Upper lobe of right lung (tissue), 1 donor: ENCODE measurements around the gene LAMA3. TPM values are rescaled to one million over a fixed set of nuclear protein-coding genes. Genes with fewer than 3 reads are reported as not detected.

Experiments used
- ATAC-seq: fragments of 200-7000 bp; cut with Tn5 transposase; one replicate; pipeline ENCODE4 v1.9.1; 2020; ENCODE audit warnings: mild to moderate bottlenecking, moderate library complexity
- DNase-seq: peaks from one replicate; pipeline ENCODE4 v3.0.0-alpha.2; 2020
- H3K27ac ChIP-seq: fragments of 200-600 bp; one replicate; pipeline ENCODE4 v1.8.0; 2022
- H3K27me3 ChIP-seq: fragments of 200-600 bp; one replicate; pipeline ENCODE4 v1.8.0; 2022; ENCODE audit warnings: mild to moderate bottlenecking
- H3K36me3 ChIP-seq: fragments of 200-600 bp; one replicate; pipeline ENCODE4 v1.8.0; 2022
- H3K4me1 ChIP-seq: fragments of 200-600 bp; one replicate; pipeline ENCODE4 v1.8.0; 2022
- H3K4me3 ChIP-seq: fragments of 200-600 bp; one replicate; pipeline ENCODE4 v1.8.0; 2022; ENCODE audit warnings: mild to moderate bottlenecking
- H3K9me3 ChIP-seq: fragments of 200-600 bp; one replicate; pipeline ENCODE4 v1.8.0; 2022
- intact Hi-C: fragments of 100-400 bp; cut with DNase I; formaldehyde crosslinking; loops from one replicate; pipeline ENCODE4 v1.11.0; 2022
- total RNA-seq: library from RNA; stranded (reverse); fragmentation: NEBNext Ultra II Directional; extraction: Animal tissue kit (Norgen Biotek cat#: 25700); gene quantifications from one replicate; pipeline ENCODE4 v1.2.1, GENCODE V29; 2021
- TF ChIP-seq, protein P1 (sequence below): fragments of 200-600 bp; IDR thresholded peaks from one replicate; pipeline ENCODE4 v1.8.0; 2022; ENCODE audit warnings: antibody characterized with exemption
- donor health status: DM: no; HTN: yes; CAD: no; lungs with severe emphysema.

The LAMA3 gene
- total RNA-seq, 1 donor from 2014 or later: 139 TPM

GRCh38 chr18:23953984-23954383, 264.7 kb downstream of the LAMA3 start:
- Histone ChIP-seq H3K4me3 (no peak overlapping the region), H3K9me3 (no peaks in the 10 kb centered on the region), H3K4me1 (no peaks in the 10 kb centered on the region), H3K27me3 (no peaks in the 10 kb centered on the region), H3K36me3 (no peaks in the 10 kb centered on the region), H3K27ac (no peak overlapping the region)
- no peak for ATAC-seq
- no peak for DNase-seq
- intact Hi-C loops: no loop called here
- TF ChIP-seq, protein P1, sequence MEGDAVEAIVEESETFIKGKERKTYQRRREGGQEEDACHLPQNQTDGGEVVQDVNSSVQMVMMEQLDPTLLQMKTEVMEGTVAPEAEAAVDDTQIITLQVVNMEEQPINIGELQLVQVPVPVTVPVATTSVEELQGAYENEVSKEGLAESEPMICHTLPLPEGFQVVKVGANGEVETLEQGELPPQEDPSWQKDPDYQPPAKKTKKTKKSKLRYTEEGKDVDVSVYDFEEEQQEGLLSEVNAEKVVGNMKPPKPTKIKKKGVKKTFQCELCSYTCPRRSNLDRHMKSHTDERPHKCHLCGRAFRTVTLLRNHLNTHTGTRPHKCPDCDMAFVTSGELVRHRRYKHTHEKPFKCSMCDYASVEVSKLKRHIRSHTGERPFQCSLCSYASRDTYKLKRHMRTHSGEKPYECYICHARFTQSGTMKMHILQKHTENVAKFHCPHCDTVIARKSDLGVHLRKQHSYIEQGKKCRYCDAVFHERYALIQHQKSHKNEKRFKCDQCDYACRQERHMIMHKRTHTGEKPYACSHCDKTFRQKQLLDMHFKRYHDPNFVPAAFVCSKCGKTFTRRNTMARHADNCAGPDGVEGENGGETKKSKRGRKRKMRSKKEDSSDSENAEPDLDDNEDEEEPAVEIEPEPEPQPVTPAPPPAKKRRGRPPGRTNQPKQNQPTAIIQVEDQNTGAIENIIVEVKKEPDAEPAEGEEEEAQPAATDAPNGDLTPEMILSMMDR: no peak

DNA sequence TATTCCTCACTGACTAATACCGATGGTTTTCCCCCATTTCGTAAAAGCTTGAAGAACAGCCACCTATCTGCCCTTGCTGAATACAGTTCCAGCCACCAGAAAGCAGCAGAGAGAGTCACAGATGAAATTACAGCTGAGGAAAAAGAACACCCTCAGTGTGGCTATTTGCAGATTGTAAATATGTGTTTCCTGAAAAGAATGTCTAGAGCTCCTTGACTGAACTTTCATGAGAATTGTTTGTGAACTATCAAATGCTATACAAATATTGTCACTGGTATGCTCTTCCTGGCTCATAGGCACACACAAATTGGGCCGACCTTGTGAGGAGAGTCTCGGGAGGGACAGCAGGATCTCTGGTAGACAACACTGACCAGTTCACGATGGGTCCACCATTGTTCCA, 267.2 kb downstream of the LAMA3 start:
- Histone ChIP-seq H3K36me3 (no peaks in the 10 kb centered on the region), H3K27ac (no peak overlapping the region), H3K9me3 (no peaks in the 10 kb centered on the region), H3K4me1 (no peaks in the 10 kb centered on the region), H3K4me3 (no peak overlapping the region), H3K27me3 (no peaks in the 10 kb centered on the region)
- TF ChIP-seq, protein P1: no peak
- intact Hi-C loops: no loop called here
- ATAC-seq (peak; percentile 71), DNase-seq (no peak)

- H3K27ac ChIP-seq: no peak overlapping the region
- DNase-seq (no peak), ATAC-seq (peak; percentile 53)
- no peaks in the 10 kb centered on the region for H3K36me3 ChIP-seq
- TF ChIP-seq, protein P1: no peak
- no peak overlapping the region for H3K4me3 ChIP-seq
- intact Hi-C loops: no loop called here
- no peaks in the 10 kb centered on the region for H3K9me3 ChIP-seq
- H3K4me1 ChIP-seq: no peaks in the 10 kb centered on the region
- H3K27me3 ChIP-seq: no peaks in the 10 kb centered on the region
Observed at GRCh38 chr18:23958036-23958435, 268.8 kb downstream of the LAMA3 start.

GRCh38 chr18:23963443-23964165, 274.4 kb downstream of the LAMA3 start:
- no peak overlapping the region for H3K27ac ChIP-seq
- peaks cover 11% of the 10 kb centered on the region for H3K4me1 ChIP-seq
- no peaks in the 10 kb centered on the region for H3K36me3 ChIP-seq
- H3K27me3 ChIP-seq: no peaks in the 10 kb centered on the region
- TF ChIP-seq, protein P1: no peak
- DNase-seq: no peak
- no peaks in the 10 kb centered on the region for H3K9me3 ChIP-seq
- H3K4me3 ChIP-seq: no peak overlapping the region
- intact Hi-C loops: no loop called here
- ATAC-seq: peak; percentile 8

DNA sequence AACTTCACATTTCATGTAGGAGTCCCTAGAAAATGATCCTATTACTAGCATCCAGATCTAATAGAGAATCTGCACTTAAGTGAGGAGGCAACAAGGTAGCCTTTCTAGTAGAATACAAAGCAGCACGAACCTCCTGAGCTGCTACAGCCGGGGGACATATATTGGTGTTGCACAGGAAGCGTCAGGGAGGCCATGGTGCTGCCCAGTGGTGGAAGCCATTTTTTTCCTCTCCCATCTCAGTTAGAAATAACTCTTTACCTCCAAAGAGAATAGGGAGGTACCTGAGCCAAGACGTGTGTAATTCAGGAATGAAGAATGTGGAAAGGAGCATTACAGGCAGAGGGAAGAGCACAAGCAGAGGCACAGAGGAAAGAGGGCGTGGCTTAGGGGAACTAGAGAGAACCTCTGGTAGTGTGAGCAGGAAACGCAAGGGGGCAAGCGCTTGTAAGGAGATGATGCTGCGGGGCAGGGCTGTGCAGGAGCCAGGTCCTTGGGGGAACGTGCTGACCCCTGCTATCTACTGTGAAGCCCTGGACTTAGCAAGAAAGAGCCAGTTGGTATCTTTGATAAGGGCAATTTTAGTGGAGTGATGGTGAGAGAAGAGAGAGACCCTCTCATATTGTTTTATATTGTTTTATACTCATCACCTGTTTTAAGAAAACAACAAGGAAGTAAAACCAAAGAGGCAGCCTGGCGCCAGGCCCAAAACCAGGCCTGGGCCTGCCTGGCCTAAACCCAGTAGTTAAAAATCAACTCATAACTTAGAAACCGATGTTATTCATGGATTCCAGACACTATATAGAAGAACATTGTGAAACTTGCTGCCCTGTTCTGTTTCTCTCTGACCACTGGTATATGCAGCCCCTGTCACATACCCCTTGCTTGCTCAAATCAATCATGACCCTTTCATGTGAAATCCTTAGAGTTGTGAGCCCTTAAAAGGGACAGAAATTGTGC, 275.3 kb downstream of the LAMA3 start:
- no peak overlapping the region for H3K4me3 ChIP-seq
- H3K36me3 ChIP-seq: no peaks in the 10 kb centered on the region
- TF ChIP-seq, protein P1: no peak
- no peaks in the 10 kb centered on the region for H3K9me3 ChIP-seq
- no peaks in the 10 kb centered on the region for H3K27me3 ChIP-seq
- intact Hi-C loops: no loop called here
- H3K27ac ChIP-seq: no peak overlapping the region
- ATAC-seq (peak; percentile 16), DNase-seq (no peak)
- H3K4me1 ChIP-seq: peaks cover 11% of the 10 kb centered on the region
